ENCODE data around the gene PPA1.
"Not testable (repeated sequence)": the region's sequence is repeated elsewhere in the genome, so short reads cannot be mapped to it uniquely, and the experiment has no call there.

- not testable (repeated sequence) for TF ChIP-seq CTCF (IDR thresholded peaks at IDR 0.05; ENCODE audit: extremely low read depth in 1 of 2, insufficient read depth in 1 of 2, low read depth in 1 of 2, low read length in 2 of 2); MAX (IDR thresholded peaks at IDR 0.05; ENCODE audit: insufficient read depth, insufficient read length); POLR2A (IDR thresholded peaks at IDR 0.05; ENCODE audit: low read depth, low read length)
Measured at GRCh38 chr10:70257816-70258215, 24.6 kb upstream of the PPA1 start.
